Right atrium auricular region (tissue), 2 donors: Measurements from ENCODE around the gene SYNJ2. TPM values are rescaled to one million over a fixed set of nuclear protein-coding genes. Genes with fewer than 3 reads are reported as not detected.
A peak's percentile ranks its signal among the peaks of the same experiment; 100 is the strongest.

Source experiments
- DNase-seq: peaks from one replicate; pipeline ENCODE4 v3.0.0-alpha.2; 2019; ENCODE audit warnings: low spot score
- H3K27ac ChIP-seq, 2 donors: fragments of 200-600 bp; sonication (generic); 1 replicate in 1 of 2; 2 replicates in 1 of 2; pipeline ENCODE4 v1.5.1; 2016 to 2019
- H3K27me3 ChIP-seq, 2 donors: fragments of 200-600 bp; sonication (generic); one replicate each; pipeline versions ENCODE4 v1.5.1 to v1.6.0; 2017 to 2019
- H3K36me3 ChIP-seq: fragments of 200-600 bp; sonication (generic); one replicate; pipeline ENCODE4 v1.5.1; 2016
- H3K4me1 ChIP-seq, 2 donors: fragments of 200-600 bp; sonication (generic); one replicate each; pipeline versions ENCODE4 v1.5.1 to v1.6.0; 2017 to 2019
- H3K4me3 ChIP-seq, 2 donors: fragments of 200-600 bp; sonication (generic); 1 replicate in 1 of 2; 2 replicates in 1 of 2; pipeline ENCODE4 v1.5.1; 2017 to 2019; ENCODE audit warnings: mild to moderate bottlenecking in 1 of 2, moderate library complexity in 1 of 2
- H3K9me3 ChIP-seq, 2 donors: fragments of 200-600 bp; sonication (generic); one replicate each; pipeline ENCODE4 v1.5.1; 2019
- total RNA-seq, 2 donors: library from RNA; depleted of rRNA; stranded (reverse); fragments of >200 nt; gene quantifications; one replicate each; pipeline ENCODE4 v1.1.0, GENCODE V29; 2016
- TF ChIP-seq, protein P1 (sequence below), 2 donors: fragments of 200-600 bp; sonication (generic); IDR thresholded peaks; one replicate each; pipeline ENCODE4 v1.5.1; 2019; ENCODE audit warnings: antibody characterized with exemption in 2 of 2

Gene SYNJ2
- total RNA-seq, 2 donors from 2014 or later: 10.1 to 20.0 TPM

DNA sequence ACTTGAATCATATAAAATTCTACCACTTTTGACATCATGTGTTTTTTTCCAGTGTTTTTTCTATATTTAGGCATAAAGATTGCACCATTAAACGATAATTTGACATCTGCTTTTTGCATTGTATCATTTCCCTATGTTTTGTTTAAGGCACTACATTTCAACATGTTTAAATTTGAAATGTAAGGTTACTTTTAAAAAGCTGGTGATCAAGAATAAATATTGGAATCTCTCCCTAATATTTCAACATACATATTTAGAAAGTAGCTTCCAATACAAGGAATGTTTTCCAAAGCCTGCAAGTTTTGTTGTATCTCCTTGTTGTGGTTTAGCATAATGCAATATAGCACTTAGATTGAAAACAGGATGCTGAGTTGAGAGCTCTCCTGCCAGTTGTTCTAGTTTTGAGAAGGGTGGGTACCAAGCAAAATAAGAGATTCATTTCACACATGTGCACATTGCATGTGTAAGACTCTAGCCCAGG is 76.5 kb downstream of the SYNJ2 start:
- no peaks in the 10 kb centered on the region for H3K9me3 ChIP-seq
- H3K4me1 ChIP-seq: peaks cover 0 to 28% of the 10 kb centered on the region in 2 donors
- TF ChIP-seq, protein P1, sequence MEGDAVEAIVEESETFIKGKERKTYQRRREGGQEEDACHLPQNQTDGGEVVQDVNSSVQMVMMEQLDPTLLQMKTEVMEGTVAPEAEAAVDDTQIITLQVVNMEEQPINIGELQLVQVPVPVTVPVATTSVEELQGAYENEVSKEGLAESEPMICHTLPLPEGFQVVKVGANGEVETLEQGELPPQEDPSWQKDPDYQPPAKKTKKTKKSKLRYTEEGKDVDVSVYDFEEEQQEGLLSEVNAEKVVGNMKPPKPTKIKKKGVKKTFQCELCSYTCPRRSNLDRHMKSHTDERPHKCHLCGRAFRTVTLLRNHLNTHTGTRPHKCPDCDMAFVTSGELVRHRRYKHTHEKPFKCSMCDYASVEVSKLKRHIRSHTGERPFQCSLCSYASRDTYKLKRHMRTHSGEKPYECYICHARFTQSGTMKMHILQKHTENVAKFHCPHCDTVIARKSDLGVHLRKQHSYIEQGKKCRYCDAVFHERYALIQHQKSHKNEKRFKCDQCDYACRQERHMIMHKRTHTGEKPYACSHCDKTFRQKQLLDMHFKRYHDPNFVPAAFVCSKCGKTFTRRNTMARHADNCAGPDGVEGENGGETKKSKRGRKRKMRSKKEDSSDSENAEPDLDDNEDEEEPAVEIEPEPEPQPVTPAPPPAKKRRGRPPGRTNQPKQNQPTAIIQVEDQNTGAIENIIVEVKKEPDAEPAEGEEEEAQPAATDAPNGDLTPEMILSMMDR (IDR thresholded peaks at IDR 0.05): no peak
- H3K27me3 ChIP-seq: no peaks in the 10 kb centered on the region
- DNase-seq: no peak
- peaks cover 27% of the 10 kb centered on the region for H3K36me3 ChIP-seq
- H3K4me3 ChIP-seq: no peak overlapping the region
- H3K27ac ChIP-seq: no peak overlapping the region

DNA sequence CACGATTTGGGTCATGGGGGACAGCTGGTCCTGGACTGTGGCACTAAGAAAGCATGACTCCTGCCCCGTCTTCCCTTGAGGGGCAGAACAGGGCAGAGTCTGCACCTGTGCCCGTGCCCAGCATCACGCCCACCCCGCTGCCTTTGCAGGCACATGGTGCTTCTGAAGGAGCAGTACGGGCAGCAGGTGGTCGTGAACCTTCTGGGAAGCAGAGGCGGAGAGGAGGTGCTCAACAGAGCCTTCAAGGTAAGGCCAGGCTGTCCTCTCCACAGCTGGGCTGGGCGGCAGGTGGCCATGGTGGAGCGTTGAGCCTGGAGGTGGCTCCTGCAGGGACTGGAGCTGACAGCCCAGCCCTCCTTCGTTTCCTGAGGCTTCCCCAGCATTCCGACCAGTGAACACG is 77.4 kb downstream of the SYNJ2 start:
- Histone ChIP-seq H3K27me3 (no peaks in the 10 kb centered on the region), H3K4me1 (peaks cover 0 to 28% of the 10 kb centered on the region in 2 donors), H3K9me3 (no peaks in the 10 kb centered on the region), H3K4me3 (no peak overlapping the region), H3K27ac (peak overlapping the region in 1 of 2 donors; percentile 89), H3K36me3 (peaks cover 36% of the 10 kb centered on the region)
- TF ChIP-seq, protein P1 (IDR thresholded peaks at IDR 0.05): no peak
- no peak for DNase-seq

DNA sequence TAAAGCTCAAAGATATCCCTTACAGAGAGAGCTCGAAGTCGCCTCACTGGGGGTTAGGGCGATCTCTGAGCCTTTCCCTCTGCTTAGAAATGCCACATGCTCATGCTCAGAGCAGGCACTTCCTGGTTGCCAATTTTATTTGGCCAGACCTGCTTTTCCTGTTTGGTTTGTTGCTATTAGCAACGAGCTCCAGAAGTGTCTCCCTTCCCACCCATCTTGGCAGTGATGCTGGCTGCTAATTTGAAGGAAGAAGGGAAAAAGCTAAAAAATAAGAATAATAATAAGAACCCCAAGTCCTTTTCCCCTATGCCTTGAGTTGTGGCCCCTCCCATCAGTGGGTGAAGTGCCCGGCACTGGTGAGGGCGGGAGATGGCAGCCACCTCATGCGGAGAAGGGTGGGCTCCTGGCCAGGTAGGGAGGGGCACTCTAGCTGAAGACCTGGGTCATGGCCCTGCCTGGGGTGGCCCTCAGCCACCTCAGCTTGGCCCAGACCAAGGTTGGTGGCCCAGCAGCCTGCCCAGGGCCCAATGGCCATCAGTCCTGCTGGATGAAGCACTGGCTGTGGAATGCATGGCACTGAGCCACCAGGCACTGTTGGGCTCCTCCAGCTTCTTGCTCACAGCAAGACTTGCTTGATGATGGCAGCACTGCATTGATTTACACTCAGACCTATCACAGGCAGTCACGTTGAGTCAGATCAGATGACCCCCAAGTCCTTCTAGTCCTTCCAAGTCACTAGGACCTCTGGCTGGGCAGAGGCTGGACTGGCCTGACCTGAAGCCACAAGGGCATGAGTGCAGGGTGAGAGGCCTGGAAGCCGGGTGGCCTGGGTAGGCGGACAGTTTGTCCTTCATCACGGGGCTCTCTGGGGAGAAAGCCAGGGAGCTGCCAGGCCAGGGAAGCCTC is 79.0 kb downstream of the SYNJ2 start:
- DNase-seq: peak; percentile 94
- TF ChIP-seq, protein P1 (IDR thresholded peaks at IDR 0.05): no peak
- Histone ChIP-seq H3K4me3 (peak overlapping the region in 1 of 2 donors; percentile 27), H3K36me3 (peaks cover 46% of the 10 kb centered on the region), H3K4me1 (peaks cover 0 to 28% of the 10 kb centered on the region in 2 donors), H3K9me3 (no peaks in the 10 kb centered on the region), H3K27me3 (no peaks in the 10 kb centered on the region), H3K27ac (peak overlapping the region; percentile 81 to 89)

DNA sequence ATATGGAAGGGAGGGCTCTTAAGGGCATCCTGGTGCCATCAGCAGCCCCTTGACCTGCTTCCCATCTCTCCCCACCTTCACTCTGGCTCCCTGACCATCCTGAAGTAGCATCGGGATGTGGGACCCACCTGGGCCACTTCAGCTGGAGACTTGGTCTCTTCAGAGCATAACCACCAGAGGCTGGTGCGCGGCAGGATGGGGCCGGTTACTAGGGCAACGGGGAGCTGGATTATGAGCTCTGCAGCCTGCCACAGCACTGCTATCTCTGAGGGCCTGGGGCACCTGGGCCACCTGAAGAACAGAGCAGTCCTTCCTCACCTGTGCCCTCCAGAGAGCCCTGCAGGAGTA is 79.7 kb downstream of the SYNJ2 start:
- TF ChIP-seq, protein P1 (IDR thresholded peaks at IDR 0.05): no peak
- H3K4me3 ChIP-seq: no peak overlapping the region
- no peaks in the 10 kb centered on the region for H3K27me3 ChIP-seq
- H3K4me1 ChIP-seq: peaks cover 0 to 28% of the 10 kb centered on the region in 2 donors
- peaks cover 50% of the 10 kb centered on the region for H3K36me3 ChIP-seq
- no peak for DNase-seq
- no peaks in the 10 kb centered on the region for H3K9me3 ChIP-seq
- H3K27ac ChIP-seq: peak overlapping the region; percentile 81 to 89

DNA sequence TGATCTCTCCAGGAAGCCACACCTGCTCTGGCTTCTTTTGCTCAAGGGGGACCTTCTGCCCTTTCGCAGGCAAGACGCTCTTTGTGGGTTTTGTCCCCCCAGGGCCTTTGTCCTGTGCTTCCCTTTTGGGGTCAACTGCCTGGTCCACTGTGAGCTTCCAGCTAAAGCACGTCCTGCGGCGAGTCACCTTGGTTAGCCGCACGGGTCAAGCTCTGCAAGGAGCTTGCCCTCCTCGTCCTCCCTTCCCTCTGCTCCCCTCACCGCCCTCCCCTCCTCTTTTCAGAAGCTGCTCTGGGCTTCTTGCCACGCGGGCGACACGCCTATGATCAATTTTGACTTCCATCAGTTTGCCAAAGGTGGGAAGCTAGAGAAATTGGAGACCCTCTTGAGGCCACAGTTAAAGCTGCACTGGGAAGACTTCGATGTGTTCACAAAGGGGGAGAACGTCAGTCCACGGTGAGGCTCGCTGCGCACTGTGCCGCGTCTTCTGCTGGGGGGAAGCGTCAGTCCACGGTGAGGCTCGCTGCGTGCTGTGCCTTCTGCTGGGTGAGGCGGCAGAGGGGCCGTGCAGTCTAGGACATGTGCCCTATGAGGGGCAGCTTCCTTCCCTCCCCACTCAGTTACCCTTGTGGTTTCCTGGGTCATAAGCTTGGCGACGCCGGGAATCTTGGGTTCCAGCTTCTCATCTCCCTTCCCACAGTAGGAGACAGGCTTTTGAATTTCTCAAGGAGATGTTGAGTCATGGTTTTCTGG is 80.2 kb downstream of the SYNJ2 start:
- peaks cover 50% of the 10 kb centered on the region for H3K36me3 ChIP-seq

More for the DNA sequence above, 80.2 kb downstream of the SYNJ2 start:
- Histone ChIP-seq H3K9me3 (no peaks in the 10 kb centered on the region), H3K4me3 (no peak overlapping the region), H3K4me1 (peaks cover 0 to 28% of the 10 kb centered on the region in 2 donors), H3K27ac (peak overlapping the region in 1 of 2 donors; percentile 89), H3K27me3 (no peaks in the 10 kb centered on the region)
- TF ChIP-seq, protein P1 (IDR thresholded peaks at IDR 0.05): no peak
- DNase-seq: no peak
